Brain microvascular endothelial cell (primary cell): Measurements from ENCODE around the gene PGF.

Experiments used
- DNase-seq: peaks from one replicate; pipeline ENCODE4 v3.0.0-alpha.2; 2020
- H3K27ac ChIP-seq: fragments of 250-450 bp; sonication (Bioruptor Pico); 2 replicates; pipeline ENCODE4 v1.5.1; 2020; ENCODE audit warnings: mild to moderate bottlenecking, moderate library complexity
- H3K27me3 ChIP-seq: fragments of 250-450 bp; sonication (Bioruptor Pico); replicated peaks from 2 replicates; pipeline ENCODE4 v1.5.1; 2020; ENCODE audit warnings: mild to moderate bottlenecking
- H3K36me3 ChIP-seq: fragments of 250-450 bp; sonication (Bioruptor Pico); replicated peaks from 2 replicates; pipeline ENCODE4 v1.5.1; 2020; ENCODE audit warnings: mild to moderate bottlenecking
- H3K4me3 ChIP-seq: 2 replicates; pipeline ENCODE4 v1.5.1; 2011; ENCODE audit warnings: low read depth, mild to moderate bottlenecking, control low read depth, low read length, moderate library complexity
- CTCF ChIP-seq: IDR thresholded peaks from 2 replicates; pipeline ENCODE4 v1.5.1; 2011; ENCODE audit warnings: low read depth, mild to moderate bottlenecking, moderate library complexity, low read length, control low read depth, inconsistent platforms; ENCODE audit errors: missing control alignments
- in situ Hi-C: cut with HindIII; loops from 2 replicates; pipeline ENCODE4 v1.10.0; 2017; ENCODE audit warnings: low sequenced_read_pairs, low pct_ligation_motif_present

PGF gene

GRCh38 chr14:74921987-74922751 is 33.2 kb downstream of the PGF start:
- DNase-seq, result no peak
- Histone ChIP-seq H3K27me3 (no peaks in the 10 kb centered on the region), H3K36me3 (no peaks in the 10 kb centered on the region), H3K4me3 (peak overlapping the region; percentile 71), H3K27ac (no peak overlapping the region)
- in situ Hi-C loops, result no loop called here
- TF ChIP-seq CTCF, result no peak

GRCh38 chr14:74921053-74921620 is 34.3 kb downstream of the PGF start:
- no peak for TF ChIP-seq CTCF
- Histone ChIP-seq H3K36me3 (no peaks in the 10 kb centered on the region), H3K4me3 (no peak overlapping the region), H3K27ac (no peak overlapping the region), H3K27me3 (no peaks in the 10 kb centered on the region)
- in situ Hi-C loops, result no loop called here
- DNase-seq, result no peak

DNA sequence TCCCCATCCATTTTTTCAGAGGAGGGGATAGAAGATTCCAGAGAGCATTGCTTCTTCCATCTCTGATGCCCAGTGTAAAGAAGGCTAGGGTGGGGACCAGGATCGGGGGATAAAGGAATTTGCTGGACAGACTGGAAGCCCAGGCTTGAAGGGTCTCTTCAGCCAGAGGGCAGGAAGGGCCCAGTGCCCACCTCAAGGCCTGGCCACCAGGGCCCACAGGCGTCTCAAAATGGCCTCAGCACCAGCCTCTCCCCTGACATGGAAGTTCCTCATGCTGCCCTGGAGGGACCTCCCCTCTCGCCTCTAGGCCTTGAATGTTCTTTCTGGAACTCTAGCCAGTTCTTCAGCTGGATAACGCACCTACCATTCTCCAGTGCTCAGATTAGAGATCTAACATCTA is 35.1 kb downstream of the PGF start:
- H3K36me3 ChIP-seq, result no peaks in the 10 kb centered on the region
- TF ChIP-seq CTCF, result no peak
- DNase-seq, result no peak
- H3K27me3 ChIP-seq, result no peaks in the 10 kb centered on the region
- no peak overlapping the region for H3K4me3 ChIP-seq
- in situ Hi-C loops, result no loop called here
- no peak overlapping the region for H3K27ac ChIP-seq

DNA sequence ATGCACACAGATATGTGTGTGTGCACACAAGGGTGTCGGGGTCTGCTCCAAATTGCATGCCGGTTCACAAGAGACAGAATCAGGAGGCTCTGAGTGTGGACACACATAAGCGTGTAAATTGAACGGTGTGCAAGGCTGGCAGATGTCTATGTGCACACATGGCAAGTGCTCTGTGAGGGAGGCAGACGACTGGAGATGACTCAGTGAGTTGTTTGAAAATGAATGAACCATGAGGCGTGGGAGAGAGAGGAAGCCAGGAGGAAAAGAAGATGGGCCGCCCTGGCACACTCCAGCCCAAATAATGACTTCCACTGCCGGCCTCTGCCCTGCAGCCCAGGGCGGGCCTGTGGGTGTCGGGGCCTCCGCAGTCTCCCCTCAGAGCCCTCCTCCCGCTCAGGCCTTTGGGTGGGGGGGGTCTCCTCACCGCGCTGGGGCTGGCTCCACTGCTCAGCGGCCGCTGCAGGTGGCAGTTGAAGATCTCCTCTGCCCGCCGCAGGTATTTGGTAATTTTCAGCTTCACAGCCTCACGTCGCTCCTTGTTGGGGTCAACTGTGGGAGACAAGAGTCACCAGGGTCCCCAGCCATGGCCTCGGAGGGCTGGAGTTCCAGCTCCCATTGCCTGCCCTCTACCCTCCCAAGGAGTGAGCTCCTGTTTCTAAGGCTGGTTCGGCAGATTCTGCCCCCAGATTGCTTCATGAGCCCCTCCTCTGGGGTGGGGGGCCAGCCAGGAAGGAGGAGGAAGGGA is 35.8 kb downstream of the PGF start:
- TF ChIP-seq CTCF, result no peak
- Histone ChIP-seq H3K36me3 (no peaks in the 10 kb centered on the region), H3K4me3 (no peak overlapping the region), H3K27me3 (no peaks in the 10 kb centered on the region), H3K27ac (no peak overlapping the region)
- in situ Hi-C loops, result no loop called here
- no peak for DNase-seq

- DNase-seq, result no peak
- Histone ChIP-seq H3K27ac (no peak overlapping the region), H3K27me3 (no peaks in the 10 kb centered on the region), H3K36me3 (no peaks in the 10 kb centered on the region), H3K4me3 (no peak overlapping the region)
- TF ChIP-seq CTCF, result no peak
- in situ Hi-C loops, result no loop called here
Observed at GRCh38 chr14:74918380-74918779, 37.0 kb downstream of the PGF start.
